ENCODE measurements around the gene TMEM255A.

The TMEM255A gene

GRCh38 chrX:120250522-120251271, 60.6 kb downstream of the TMEM255A start, which contains the start of gene ZBTB33:
Gene ZBTB33 (plus strand): TSS chrX:120250812. CDS start chrX:120253416, 2,604 bp downstream.
- H3K9me3 ChIP-seq (ENCODE audit: insufficient read depth, low read length): no peaks in the 10 kb centered on the region
- H3K27me3 ChIP-seq (ENCODE audit: insufficient read depth, insufficient read length): peaks cover 23% of the 10 kb centered on the region
- H3K4me3 ChIP-seq (ENCODE audit: insufficient read length, low read depth): peak within 1 kb of the TSS; percentile 90
- TF ChIP-seq ZNF274 (IDR thresholded peaks at IDR 0.05; ENCODE audit: low read depth, low read length) (no peak), SUZ12 (IDR thresholded peaks at IDR 0.05; ENCODE audit: extremely low read depth, insufficient read depth, insufficient read length) (no peak), YY1 (IDR thresholded peaks at IDR 0.05; ENCODE audit: insufficient read depth, insufficient read length) (no peak)
- peak within 1 kb of the TSS; percentile 92 for H3K9ac ChIP-seq (ENCODE audit: insufficient read length, low read depth)
- H3K4me1 ChIP-seq (ENCODE audit: insufficient read depth, insufficient read length): no peaks in the 10 kb centered on the region
- DNase-seq (ENCODE audit: low read depth, low spot score): peak; percentile 95
- peaks cover 27% of the 10 kb centered on the region for H3K36me3 ChIP-seq (ENCODE audit: insufficient read depth, insufficient read length, low read length)

DNA sequence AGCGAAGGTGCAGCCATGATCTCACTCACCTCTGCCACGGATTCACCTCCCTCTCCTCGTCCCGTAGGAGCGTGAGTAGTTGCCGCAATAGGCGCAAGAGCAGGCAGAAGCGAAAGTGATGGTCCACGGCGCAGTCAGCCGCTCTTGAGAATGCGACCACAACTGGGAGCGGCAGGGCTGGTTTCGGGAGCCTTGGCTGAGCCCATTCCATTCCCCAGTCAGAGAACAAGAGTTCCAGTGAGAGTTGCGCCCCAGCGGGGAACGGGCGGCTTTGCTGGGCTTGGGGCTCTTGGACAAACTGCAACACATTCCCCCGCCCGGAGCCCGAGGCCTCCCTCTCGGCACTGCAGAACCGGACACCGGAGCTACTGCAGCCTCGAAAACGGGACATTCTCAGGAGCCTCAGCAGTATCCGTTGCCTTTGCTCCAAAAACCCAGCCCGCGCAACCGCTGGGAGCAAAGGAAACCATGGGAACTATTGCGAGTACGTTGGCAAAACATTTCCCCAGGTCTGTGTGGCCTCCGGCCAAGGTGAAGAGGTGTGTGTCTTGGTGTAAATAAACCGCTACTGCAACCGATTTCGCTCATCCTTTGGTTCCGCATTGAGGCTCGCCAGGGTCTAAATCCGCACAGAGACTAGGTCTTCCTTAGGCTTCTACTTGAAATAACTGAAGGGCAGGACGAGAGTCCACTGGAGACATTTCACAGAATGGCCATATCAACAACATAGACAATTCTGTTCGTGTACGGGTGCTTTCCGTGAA, 66.3 kb downstream of the TMEM255A start:
- peak; percentile 81 for DNase-seq (ENCODE audit: low read depth, low spot score)
- Histone ChIP-seq H3K9ac (ENCODE audit: insufficient read length, low read depth) (peak overlapping the region; percentile 87), H3K9me3 (ENCODE audit: insufficient read depth, low read length) (no peaks in the 10 kb centered on the region), H3K27me3 (ENCODE audit: insufficient read depth, insufficient read length) (peaks cover 23% of the 10 kb centered on the region), H3K4me1 (ENCODE audit: insufficient read depth, insufficient read length) (no peaks in the 10 kb centered on the region), H3K4me3 (ENCODE audit: insufficient read length, low read depth) (peak overlapping the region; percentile 91), H3K36me3 (ENCODE audit: insufficient read depth, insufficient read length, low read length) (no peaks in the 10 kb centered on the region)
- TF ChIP-seq YY1 (IDR thresholded peaks at IDR 0.05; ENCODE audit: insufficient read depth, insufficient read length) (peak; percentile 31), SUZ12 (IDR thresholded peaks at IDR 0.05; ENCODE audit: extremely low read depth, insufficient read depth, insufficient read length) (no peak), ZNF274 (IDR thresholded peaks at IDR 0.05; ENCODE audit: low read depth, low read length) (no peak)

DNA sequence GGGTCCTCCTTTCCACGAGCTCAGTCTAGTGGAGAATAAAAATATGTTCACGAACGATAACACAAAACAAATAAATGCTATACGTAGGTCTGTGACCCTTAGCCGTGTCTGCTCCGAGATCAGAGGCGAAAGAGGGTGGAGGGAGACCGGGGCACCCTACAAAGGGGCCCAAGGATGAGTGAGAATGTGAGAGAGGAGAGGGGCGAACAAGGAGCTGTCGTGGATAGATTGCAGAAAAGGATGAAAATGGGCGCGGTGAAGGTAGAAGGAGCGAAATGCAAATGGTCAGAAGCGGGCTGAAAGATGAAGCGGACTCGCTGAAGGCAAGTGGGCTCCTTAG, 66.9 kb downstream of the TMEM255A start:
- TF ChIP-seq ZNF274 (IDR thresholded peaks at IDR 0.05; ENCODE audit: low read depth, low read length): no peak
- TF ChIP-seq SUZ12 (IDR thresholded peaks at IDR 0.05; ENCODE audit: extremely low read depth, insufficient read depth, insufficient read length): no peak
- TF ChIP-seq YY1 (IDR thresholded peaks at IDR 0.05; ENCODE audit: insufficient read depth, insufficient read length): no peak
- H3K36me3 ChIP-seq (ENCODE audit: insufficient read depth, insufficient read length, low read length): no peaks in the 10 kb centered on the region
- H3K4me3 ChIP-seq (ENCODE audit: insufficient read length, low read depth): peak overlapping the region; percentile 91
- peaks cover 22% of the 10 kb centered on the region for H3K27me3 ChIP-seq (ENCODE audit: insufficient read depth, insufficient read length)
- H3K9me3 ChIP-seq (ENCODE audit: insufficient read depth, low read length): no peaks in the 10 kb centered on the region
- no peaks in the 10 kb centered on the region for H3K4me1 ChIP-seq (ENCODE audit: insufficient read depth, insufficient read length)
- peak overlapping the region; percentile 87 for H3K9ac ChIP-seq (ENCODE audit: insufficient read length, low read depth)
- DNase-seq (ENCODE audit: low read depth, low spot score): no peak

- DNase-seq (ENCODE audit: low read depth, low spot score): no peak
- Histone ChIP-seq H3K4me1 (ENCODE audit: insufficient read depth, insufficient read length) (no peaks in the 10 kb centered on the region), H3K27me3 (ENCODE audit: insufficient read depth, insufficient read length) (peaks cover 10% of the 10 kb centered on the region), H3K36me3 (ENCODE audit: insufficient read depth, insufficient read length, low read length) (peaks cover 4% of the 10 kb centered on the region), H3K9me3 (ENCODE audit: insufficient read depth, low read length) (no peaks in the 10 kb centered on the region), H3K4me3 (ENCODE audit: insufficient read length, low read depth) (no peak overlapping the region), H3K9ac (ENCODE audit: insufficient read length, low read depth) (no peak overlapping the region)
- TF ChIP-seq ZNF274 (IDR thresholded peaks at IDR 0.05; ENCODE audit: low read depth, low read length): no peak
- no peak for TF ChIP-seq SUZ12 (IDR thresholded peaks at IDR 0.05; ENCODE audit: extremely low read depth, insufficient read depth, insufficient read length)
- TF ChIP-seq YY1 (IDR thresholded peaks at IDR 0.05; ENCODE audit: insufficient read depth, insufficient read length): no peak
Observed at GRCh38 chrX:120242813-120243212, 68.4 kb downstream of the TMEM255A start.

- Histone ChIP-seq H3K4me3 (ENCODE audit: insufficient read length, low read depth) (no peak overlapping the region), H3K27me3 (ENCODE audit: insufficient read depth, insufficient read length) (no peaks in the 10 kb centered on the region), H3K9me3 (ENCODE audit: insufficient read depth, low read length) (no peaks in the 10 kb centered on the region), H3K36me3 (ENCODE audit: insufficient read depth, insufficient read length, low read length) (peaks cover 4% of the 10 kb centered on the region), H3K4me1 (ENCODE audit: insufficient read depth, insufficient read length) (no peaks in the 10 kb centered on the region), H3K9ac (ENCODE audit: insufficient read length, low read depth) (no peak overlapping the region)
- DNase-seq (ENCODE audit: low read depth, low spot score): no peak
- TF ChIP-seq SUZ12 (IDR thresholded peaks at IDR 0.05; ENCODE audit: extremely low read depth, insufficient read depth, insufficient read length) (no peak), YY1 (IDR thresholded peaks at IDR 0.05; ENCODE audit: insufficient read depth, insufficient read length) (no peak), ZNF274 (IDR thresholded peaks at IDR 0.05; ENCODE audit: low read depth, low read length) (no peak)
Observed at GRCh38 chrX:120238933-120239332, 72.3 kb downstream of the TMEM255A start.

DNA sequence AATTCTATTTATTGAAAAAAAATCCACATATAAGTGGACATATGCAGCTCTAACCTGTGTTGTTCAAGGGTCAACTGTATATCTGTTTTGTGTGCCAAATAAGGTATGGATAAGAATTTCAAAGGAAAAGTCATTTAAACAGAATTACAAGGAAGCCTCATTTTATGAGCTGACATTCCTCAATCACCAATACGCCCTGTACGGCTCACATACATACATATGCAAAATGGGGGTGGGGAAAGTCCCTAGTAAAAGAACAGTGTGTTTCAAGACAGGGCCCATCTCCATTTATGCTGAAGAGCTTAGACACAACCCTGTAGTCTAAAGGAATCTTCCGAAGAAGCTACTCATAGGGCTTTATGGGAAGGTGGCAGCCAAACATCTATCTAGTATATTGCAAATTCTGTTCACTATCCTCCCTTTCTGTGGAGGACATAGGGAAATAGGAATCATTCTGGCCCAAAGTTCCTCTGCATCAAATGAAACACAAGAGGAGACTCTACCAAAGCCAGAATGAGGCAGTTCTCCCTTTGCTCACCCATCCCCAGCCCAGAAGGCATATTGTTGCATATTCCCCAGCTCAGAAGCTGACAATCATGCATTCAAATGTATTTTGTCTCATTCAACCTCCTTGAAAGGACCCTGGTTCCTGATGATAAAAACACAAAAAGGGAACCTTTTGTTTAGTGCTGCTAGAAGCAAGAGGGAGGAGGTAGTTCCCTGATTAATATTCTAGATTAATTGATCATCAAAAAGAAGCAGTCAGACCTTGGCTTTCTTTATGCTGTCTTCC, 74.4 kb downstream of the TMEM255A start:
- no peak for DNase-seq (ENCODE audit: low read depth, low spot score)
- H3K9ac ChIP-seq (ENCODE audit: insufficient read length, low read depth): no peak overlapping the region
- no peaks in the 10 kb centered on the region for H3K4me1 ChIP-seq (ENCODE audit: insufficient read depth, insufficient read length)
- no peak overlapping the region for H3K4me3 ChIP-seq (ENCODE audit: insufficient read length, low read depth)
- H3K9me3 ChIP-seq (ENCODE audit: insufficient read depth, low read length): peaks cover 7% of the 10 kb centered on the region
- H3K36me3 ChIP-seq (ENCODE audit: insufficient read depth, insufficient read length, low read length): peaks cover 4% of the 10 kb centered on the region
- H3K27me3 ChIP-seq (ENCODE audit: insufficient read depth, insufficient read length): no peaks in the 10 kb centered on the region
- TF ChIP-seq YY1 (IDR thresholded peaks at IDR 0.05; ENCODE audit: insufficient read depth, insufficient read length): no peak
- no peak for TF ChIP-seq SUZ12 (IDR thresholded peaks at IDR 0.05; ENCODE audit: extremely low read depth, insufficient read depth, insufficient read length)
- TF ChIP-seq ZNF274 (IDR thresholded peaks at IDR 0.05; ENCODE audit: low read depth, low read length): no peak
